ENCODE results near the gene KIAA0408. TPM values are rescaled to one million over a fixed set of nuclear protein-coding genes. Genes with fewer than 3 reads are reported as not detected.

KIAA0408 gene
- 10 to 100 TPM; 10.4 to 31.5 (median 14.7) TPM for total RNA-seq
- polyA plus RNA-seq = 10 to 100 TPM in 2 of 3 donors, 1 to 10 TPM in 1; 4.4 to 48.0 (median 24.6) TPM
- long read RNA-seq, donor 1, full-length matches to known transcripts = 5 of 7 reads
- long read RNA-seq, donor 1, partial matches to known transcripts = 1 of 7 reads
- long read RNA-seq, donor 1, other reads (novel, unspliced or antisense) = 1 of 7 reads
- long read RNA-seq, donor 2, partial matches to known transcripts = 1 of 4 reads
- long read RNA-seq, donor 2, other reads (novel, unspliced or antisense) = 0 of 4 reads

- H3K36me3 ChIP-seq (ENCODE audit: insufficient read depth in 1 of 2, low read depth in 1 of 2) = no peaks in the 10 kb centered on the region
- 4 to 8% (median 7%) methylated on average over 4 of the region's 4 CpGs for WGBS, 3 donors
- ATAC-seq (peak; percentile 91 to 94 (median 92)), DNase-seq (peak; percentile 52 to 85)
- H3K4me1 ChIP-seq = peaks cover 40% of the 10 kb centered on the region
- peak within 1 kb of the TSS; percentile 79 for H3K4me3 ChIP-seq
- TF ChIP-seq, protein P1, sequence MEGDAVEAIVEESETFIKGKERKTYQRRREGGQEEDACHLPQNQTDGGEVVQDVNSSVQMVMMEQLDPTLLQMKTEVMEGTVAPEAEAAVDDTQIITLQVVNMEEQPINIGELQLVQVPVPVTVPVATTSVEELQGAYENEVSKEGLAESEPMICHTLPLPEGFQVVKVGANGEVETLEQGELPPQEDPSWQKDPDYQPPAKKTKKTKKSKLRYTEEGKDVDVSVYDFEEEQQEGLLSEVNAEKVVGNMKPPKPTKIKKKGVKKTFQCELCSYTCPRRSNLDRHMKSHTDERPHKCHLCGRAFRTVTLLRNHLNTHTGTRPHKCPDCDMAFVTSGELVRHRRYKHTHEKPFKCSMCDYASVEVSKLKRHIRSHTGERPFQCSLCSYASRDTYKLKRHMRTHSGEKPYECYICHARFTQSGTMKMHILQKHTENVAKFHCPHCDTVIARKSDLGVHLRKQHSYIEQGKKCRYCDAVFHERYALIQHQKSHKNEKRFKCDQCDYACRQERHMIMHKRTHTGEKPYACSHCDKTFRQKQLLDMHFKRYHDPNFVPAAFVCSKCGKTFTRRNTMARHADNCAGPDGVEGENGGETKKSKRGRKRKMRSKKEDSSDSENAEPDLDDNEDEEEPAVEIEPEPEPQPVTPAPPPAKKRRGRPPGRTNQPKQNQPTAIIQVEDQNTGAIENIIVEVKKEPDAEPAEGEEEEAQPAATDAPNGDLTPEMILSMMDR (IDR thresholded peaks at IDR 0.05) = no peak
- H3K27ac ChIP-seq = peak within 1 kb of the TSS; percentile 97
- intact Hi-C loops (cut with DNase I) = loop anchor here in 1 of 2 donors (10.0 kb wide), 1 partner anchor 114 kb away; the partner anchor contains the start of gene ECHDC1
- no peaks in the 10 kb centered on the region for H3K9me3 ChIP-seq
- H3K27me3 ChIP-seq (ENCODE audit: insufficient read depth in 3 of 3, low read length in 2 of 3) = no peaks in the 10 kb centered on the region
Measured at GRCh38 chr6:127459231-127459641, at the start of gene KIAA0408. KIAA0408 (minus strand) TSS chr6:127459389; CDS start chr6:127453981, 5,408 bp downstream.

DNA sequence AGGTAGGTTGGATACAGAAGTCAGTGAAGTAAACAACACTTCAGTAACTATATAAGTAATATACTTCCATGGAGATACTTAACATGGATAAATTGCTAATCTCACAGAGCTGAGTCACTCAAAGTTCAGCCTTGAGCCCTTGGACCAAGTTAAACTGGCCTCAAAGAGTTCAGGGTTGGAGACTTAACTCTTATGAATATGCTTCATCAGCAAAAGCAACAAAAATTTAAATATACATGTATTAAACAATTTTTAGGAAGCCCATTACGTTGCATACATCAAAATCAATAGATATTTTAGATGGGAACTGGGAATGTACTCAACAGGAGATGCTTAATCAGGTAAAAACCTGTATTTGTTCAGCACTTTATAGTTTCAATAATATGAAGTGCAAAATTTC is 47.7 kb upstream of the KIAA0408 start:
- TF ChIP-seq, protein P1 (IDR thresholded peaks at IDR 0.05) = no peak
- WGBS, 3 donors = 83 to 88% (median 84%) methylated on average over 1 of the region's 1 CpG
- Histone ChIP-seq H3K4me1 (no peaks in the 10 kb centered on the region), H3K27me3 (ENCODE audit: insufficient read depth in 3 of 3, low read length in 2 of 3) (peaks cover 0 to 6% (median 0%) of the 10 kb centered on the region in 3 donors), H3K4me3 (no peak overlapping the region), H3K27ac (no peak overlapping the region), H3K9me3 (no peaks in the 10 kb centered on the region), H3K36me3 (ENCODE audit: insufficient read depth in 1 of 2, low read depth in 1 of 2) (no peaks in the 10 kb centered on the region)
- intact Hi-C loops (cut with DNase I) = no loop called here
- DNase-seq = no peak
- ATAC-seq = no peak

GRCh38 chr6:127503022-127503421 is 43.8 kb upstream of the KIAA0408 start:
- Histone ChIP-seq H3K27me3 (ENCODE audit: insufficient read depth in 3 of 3, low read length in 2 of 3) (no peaks in the 10 kb centered on the region), H3K4me3 (no peak overlapping the region), H3K9me3 (no peaks in the 10 kb centered on the region), H3K4me1 (no peaks in the 10 kb centered on the region), H3K36me3 (ENCODE audit: insufficient read depth in 1 of 2, low read depth in 1 of 2) (no peaks in the 10 kb centered on the region), H3K27ac (no peak overlapping the region)
- ATAC-seq (no peak), DNase-seq (no peak)
- intact Hi-C loops (cut with DNase I) = no loop called here
- WGBS, 3 donors = 87 to 95% (median 88%) methylated on average over 3 of the region's 3 CpGs
- TF ChIP-seq, protein P1 (IDR thresholded peaks at IDR 0.05) = no peak

- H3K36me3 ChIP-seq (ENCODE audit: insufficient read depth in 1 of 2, low read depth in 1 of 2) = no peaks in the 10 kb centered on the region
- WGBS, 3 donors = 74 to 83% (median 82%) methylated on average over 1 of the region's 1 CpG
- H3K27me3 ChIP-seq (ENCODE audit: insufficient read depth in 3 of 3, low read length in 2 of 3) = no peaks in the 10 kb centered on the region
- H3K4me3 ChIP-seq = no peak overlapping the region
- no peak overlapping the region for H3K27ac ChIP-seq
- no peak for ATAC-seq
- intact Hi-C loops (cut with DNase I) = no loop called here
- no peaks in the 10 kb centered on the region for H3K9me3 ChIP-seq
- TF ChIP-seq, protein P1 (IDR thresholded peaks at IDR 0.05) = no peak
- no peaks in the 10 kb centered on the region for H3K4me1 ChIP-seq
- DNase-seq = no peak
Measured at GRCh38 chr6:127497410-127497809, 38.2 kb upstream of the KIAA0408 start.
